Thoracic aorta (tissue), 2 donors: ENCODE results near the gene CELF4. TPM values are rescaled to one million over a fixed set of nuclear protein-coding genes. Genes with fewer than 3 reads are reported as not detected.

Source experiments
- ATAC-seq: fragments of 150-250 bp; one replicate; pipeline ENCODE4 v1.8.0; 2017; ENCODE audit warnings: low read depth; ENCODE audit not compliant: insufficient number of reproducible peaks, low FRiP score
- DNase-seq: peaks from one replicate; pipeline ENCODE4 v3.0.0-alpha.2; 2020; ENCODE audit warnings: low spot score
- H3K27ac ChIP-seq, 2 donors: fragments of 200-600 bp; sonication (generic); 1 replicate in 1 of 2; 2 replicates in 1 of 2; pipeline ENCODE4 v1.5.1; 2016; ENCODE audit warnings: mild to moderate bottlenecking in 2 of 2, moderate library complexity in 2 of 2
- H3K27me3 ChIP-seq: fragments of 200-600 bp; sonication (generic); replicated peaks from 2 replicates; pipeline ENCODE4 v1.6.0; 2016; ENCODE audit warnings: mild to moderate bottlenecking; ENCODE audit not compliant: insufficient read depth
- H3K36me3 ChIP-seq: fragments of 200-600 bp; sonication (generic); one replicate; pipeline ENCODE4 v1.5.1; 2016
- H3K4me1 ChIP-seq, 2 donors: fragments of 200-600 bp; sonication (generic); 1 replicate in 1 of 2; 2 replicates in 1 of 2; pipeline versions ENCODE4 v1.5.1 to v1.6.0; 2016; ENCODE audit warnings: low read depth in 2 of 2, mild to moderate bottlenecking in 1 of 2; ENCODE audit not compliant: control insufficient read depth in 1 of 2
- H3K4me3 ChIP-seq: fragments of 200-600 bp; sonication (generic); 2 replicates; pipeline ENCODE4 v1.5.1; 2016; ENCODE audit warnings: mild to moderate bottlenecking
- H3K9me3 ChIP-seq: fragments of 200-600 bp; sonication (generic); 2 replicates; pipeline ENCODE4 v1.5.1; 2016
- CTCF ChIP-seq: fragments of 200-600 bp; sonication (generic); IDR thresholded peaks from one replicate; pipeline ENCODE4 v1.5.1; 2019; ENCODE audit warnings: antibody characterized with exemption
- total RNA-seq, 2 donors: library from RNA; depleted of rRNA; stranded (reverse); fragments of >200 nt; gene quantifications; one replicate each; pipeline versions ENCODE4 v1.1.0 to v1.2.3, GENCODE V29; 2016

CELF4 gene
- total RNA-seq, 2 donors from 2014 or later: not detected

GRCh38 chr18:37332219-37332618 lies 233.4 kb downstream of the CELF4 start:
- H3K27ac ChIP-seq: no peak overlapping the region
- no peak for DNase-seq
- H3K27me3 ChIP-seq: no peaks in the 10 kb centered on the region
- H3K9me3 ChIP-seq: no peaks in the 10 kb centered on the region
- H3K36me3 ChIP-seq: no peaks in the 10 kb centered on the region
- H3K4me1 ChIP-seq: no peaks in the 10 kb centered on the region
- H3K4me3 ChIP-seq: no peak overlapping the region
- no peak for ATAC-seq
- no peak for TF ChIP-seq CTCF

GRCh38 chr18:37330173-37330572 lies 235.4 kb downstream of the CELF4 start:
- H3K4me3 ChIP-seq: no peak overlapping the region
- no peak for TF ChIP-seq CTCF
- H3K27ac ChIP-seq: no peak overlapping the region
- H3K27me3 ChIP-seq: no peaks in the 10 kb centered on the region
- DNase-seq (no peak), ATAC-seq (no peak)
- H3K9me3 ChIP-seq: no peaks in the 10 kb centered on the region
- no peaks in the 10 kb centered on the region for H3K36me3 ChIP-seq
- no peaks in the 10 kb centered on the region for H3K4me1 ChIP-seq

- no peak overlapping the region for H3K27ac ChIP-seq
- H3K9me3 ChIP-seq: no peaks in the 10 kb centered on the region
- H3K27me3 ChIP-seq: no peaks in the 10 kb centered on the region
- H3K4me1 ChIP-seq: no peaks in the 10 kb centered on the region
- DNase-seq: no peak
- H3K36me3 ChIP-seq: no peaks in the 10 kb centered on the region
- no peak for ATAC-seq
- no peak overlapping the region for H3K4me3 ChIP-seq
- no peak for TF ChIP-seq CTCF
Measured at GRCh38 chr18:37328946-37329719, 236.5 kb downstream of the CELF4 start.

GRCh38 chr18:37327063-37327577 lies 238.5 kb downstream of the CELF4 start:
- H3K4me3 ChIP-seq: no peak overlapping the region

More at GRCh38 chr18:37327063-37327577, 238.5 kb downstream of the CELF4 start:
- no peak for DNase-seq
- Histone ChIP-seq H3K27ac (no peak overlapping the region), H3K36me3 (no peaks in the 10 kb centered on the region), H3K27me3 (no peaks in the 10 kb centered on the region), H3K9me3 (no peaks in the 10 kb centered on the region), H3K4me1 (no peaks in the 10 kb centered on the region)
- TF ChIP-seq CTCF: no peak
- no peak for ATAC-seq
